Thyroid gland (tissue), 4 donors: ENCODE measurements around the gene AMN. TPM values are rescaled to one million over a fixed set of nuclear protein-coding genes. Genes with fewer than 3 reads are reported as not detected.
A peak's percentile ranks its signal among the peaks of the same experiment; 100 is the strongest.

ENCODE experiments used
- DNase-seq, 2 donors: peaks; one replicate each; pipeline ENCODE4 v3.0.0-alpha.2; 2019
- H3K27ac ChIP-seq, 3 donors: fragments of 200-600 bp; sonication (generic); 1 replicate in 2 of 3; 2 replicates in 1 of 3; pipeline ENCODE4 v1.5.1; 2016 to 2019; ENCODE audit warnings: mild to moderate bottlenecking in 1 of 3, moderate library complexity in 1 of 3
- H3K27me3 ChIP-seq: fragments of 200-600 bp; sonication (generic); one replicate; pipeline ENCODE4 v1.5.1; 2019
- H3K36me3 ChIP-seq, 2 donors: fragments of 200-600 bp; sonication (generic); one replicate each; pipeline ENCODE4 v1.5.1; 2016 to 2019
- H3K4me1 ChIP-seq, 2 donors: fragments of 200-600 bp; sonication (generic); one replicate each; pipeline ENCODE4 v1.5.1; 2017 to 2019
- H3K4me3 ChIP-seq, 3 donors: fragments of 200-600 bp; sonication (generic); replicated peaks in 1 of 3; 1 replicate in 2 of 3; 2 replicates in 1 of 3; pipeline ENCODE4 v1.5.1; 2016; ENCODE audit warnings: mild to moderate bottlenecking in 1 of 3
- H3K9me3 ChIP-seq: fragments of 200-600 bp; sonication (generic); one replicate; pipeline ENCODE4 v1.5.1; 2017
- CTCF ChIP-seq, 6 experiments: fragments of 200-600 bp in 3 of 6; fragments of 450-650 bp in 3 of 6; sonication (generic) in 3 of 6; IDR thresholded peaks; one replicate each; pipeline ENCODE4 v1.5.1; 2016 to 2019; ENCODE audit warnings: antibody characterized with exemption in 6 of 6, mild to moderate bottlenecking in 2 of 6, inconsistent platforms in 1 of 6, moderate library complexity in 1 of 6
- POLR2A ChIP-seq, 2 donors: fragments of 450-650 bp; IDR thresholded peaks; one replicate each; pipeline ENCODE4 v1.6.1; 2017; ENCODE audit warnings: antibody characterized with exemption in 2 of 2, mild to moderate bottlenecking in 2 of 2, moderate library complexity in 1 of 2
- WGBS, 2 donors: methylation state at CpG; one replicate each; pipeline ENCODE4 v1.1.5; 2017; 5-methylcytosine and 5-hydroxymethylcytosine counted together
- intact Hi-C: fragments of 100-400 bp; cut with DNase I; formaldehyde crosslinking; loops from one replicate; pipeline ENCODE4 v1.15.1; 2023
- total RNA-seq, 4 donors: library from RNA; depleted of rRNA; stranded (reverse); fragments of >200 nt; gene quantifications; one replicate each; pipeline ENCODE4 v1.2.3, GENCODE V29; 2016

AMN gene
- total RNA-seq, 4 donors from 2014 or later, result 1.3 to 18.8 (median 3.3) TPM

- WGBS, 2 donors, result 89 to 92% methylated on average over 25 to 27 of the region's 27 CpGs
- no peak overlapping the region for H3K27ac ChIP-seq
- H3K4me3 ChIP-seq, result no peak overlapping the region
- H3K4me1 ChIP-seq, result peaks cover 25 to 36% of the 10 kb centered on the region in 2 donors
- DNase-seq, result no peak
- H3K27me3 ChIP-seq, result no peaks in the 10 kb centered on the region
- TF ChIP-seq CTCF (IDR thresholded peaks at IDR 0.05) (no peak), POLR2A (IDR thresholded peaks at IDR 0.05) (no peak)
- intact Hi-C loops, result no loop called here
- peaks cover 40 to 64% of the 10 kb centered on the region in 2 donors for H3K36me3 ChIP-seq
- H3K9me3 ChIP-seq, result no peaks in the 10 kb centered on the region
Measured at GRCh38 chr14:102947321-102948103, 25.0 kb downstream of the AMN start.

GRCh38 chr14:102948698-102949061 lies 26.2 kb downstream of the AMN start:
- Histone ChIP-seq H3K9me3 (no peaks in the 10 kb centered on the region), H3K27ac (peak overlapping the region in 1 of 3 donors; percentile 27), H3K36me3 (peaks cover 47 to 64% of the 10 kb centered on the region in 2 donors), H3K4me1 (peaks cover 25 to 30% of the 10 kb centered on the region in 2 donors), H3K27me3 (no peaks in the 10 kb centered on the region), H3K4me3 (no peak overlapping the region)
- no peak for DNase-seq
- 45 to 68% methylated on average over 3 to 7 of the region's 9 CpGs for WGBS, 2 donors
- TF ChIP-seq CTCF (IDR thresholded peaks at IDR 0.05) (no peak), POLR2A (IDR thresholded peaks at IDR 0.05) (no peak)
- intact Hi-C loops, result no loop called here

- Histone ChIP-seq H3K36me3 (peaks cover 50 to 63% of the 10 kb centered on the region in 2 donors), H3K9me3 (no peaks in the 10 kb centered on the region), H3K4me1 (peaks cover 25 to 30% of the 10 kb centered on the region in 2 donors), H3K4me3 (no peak overlapping the region), H3K27me3 (no peaks in the 10 kb centered on the region), H3K27ac (peak overlapping the region in 1 of 3 donors; percentile 27)
- WGBS, 2 donors, result 84 to 85% methylated on average over 24 to 28 of the region's 28 CpGs
- DNase-seq, result no peak
- intact Hi-C loops, result no loop called here
- TF ChIP-seq CTCF (IDR thresholded peaks at IDR 0.05) (no peak), POLR2A (IDR thresholded peaks at IDR 0.05) (no peak)
Measured at GRCh38 chr14:102949062-102949800, 26.8 kb downstream of the AMN start.

- Histone ChIP-seq H3K36me3 (peaks cover 48 to 59% of the 10 kb centered on the region in 2 donors), H3K27me3 (no peaks in the 10 kb centered on the region), H3K4me3 (no peak overlapping the region), H3K27ac (peak overlapping the region; percentile 24 to 39 (median 38)), H3K9me3 (no peaks in the 10 kb centered on the region), H3K4me1 (peaks cover 26 to 30% of the 10 kb centered on the region in 2 donors)
- 48 to 62% methylated on average over 15 to 22 of the region's 23 CpGs for WGBS, 2 donors
- intact Hi-C loops, result no loop called here
- TF ChIP-seq POLR2A (IDR thresholded peaks at IDR 0.05) (no peak), CTCF (IDR thresholded peaks at IDR 0.05) (no peak)
- DNase-seq, result peak; percentile 87 to 92
Measured at GRCh38 chr14:102949801-102950451, 27.5 kb downstream of the AMN start.
